ENCODE data around the gene SLC44A4. TPM values are rescaled to one million over a fixed set of nuclear protein-coding genes. Genes with fewer than 3 reads are reported as not detected.
A peak's percentile ranks its signal among the peaks of the same experiment; 100 is the strongest.

SLC44A4 gene
- total and polyA plus RNA-seq, 9 of the 15 experiments (the other 6 are each of a cell fraction or from before 2014, with no cell fraction given): 7.9 to 18.6 (median 11.2) TPM

- TF ChIP-seq RBBP5 (IDR thresholded peaks at IDR 0.05; ENCODE audit: borderline replicate concordance, insufficient read depth, low read length, poor library complexity, severe bottlenecking) (peak; percentile 62), RNF2 (IDR thresholded peaks at IDR 0.05) (peak; percentile 81; the same call in 1 of the 2 replicates), HINFP (tag; conservative IDR thresholded peaks at IDR 0.05; ENCODE audit: low read depth) (no peak), MAZ (CRISPR knock-in tag; conservative IDR thresholded peaks at IDR 0.05 in 1 of 2, IDR thresholded peaks at IDR 0.05 in 1 of 2) (peak; percentile 78 to 87), ZNF76 (CRISPR knock-in tag; IDR thresholded peaks at IDR 0.05; ENCODE audit: borderline replicate concordance) (peak; percentile 75; the same call in 1 of the 2 replicates), E2F3 (CRISPR knock-in tag; IDR thresholded peaks at IDR 0.05) (peak; percentile 64; the same call in 1 of the 2 replicates), BHLHE40 (IDR thresholded peaks at IDR 0.05; ENCODE audit: low read length) (peak; percentile 91), SMARCA5 (IDR thresholded peaks at IDR 0.05) (peak; percentile 71; the same call in 1 of the 2 replicates), ZFP91 (CRISPR knock-in tag; IDR thresholded peaks at IDR 0.05) (peak; percentile 92), ATF3 (IDR thresholded peaks at IDR 0.05) (peak; percentile 92), ATF3 (CRISPR knock-in tag; conservative IDR thresholded peaks at IDR 0.05) (no peak; the same call in 1 of the 2 replicates), PBX2 (CRISPR knock-in tag; IDR thresholded peaks at IDR 0.05; ENCODE audit: low read depth) (no peak), PBX2 (tag; conservative IDR thresholded peaks at IDR 0.05; ENCODE audit: low read depth) (peak; percentile 78), TBP (optimal IDR thresholded peaks at IDR 0.05; ENCODE audit: low read depth, low read length) (peak; percentile 96), CREM (IDR thresholded peaks at IDR 0.05; ENCODE audit: low read depth) (peak; percentile 96), PHF8 (IDR thresholded peaks at IDR 0.05; ENCODE audit: borderline replicate concordance, low read length) (peak; percentile 91), ZBED1 (IDR thresholded peaks at IDR 0.05) (no peak; the same call in 1 of the 2 replicates), TCF7L2 (IDR thresholded peaks at IDR 0.05; ENCODE audit: low read depth, low read length) (no peak), ZNF384 (IDR thresholded peaks at IDR 0.05; ENCODE audit: low read depth, low read length) (peak; percentile 98), ZNF347 (CRISPR knock-in tag; IDR thresholded peaks at IDR 0.05; ENCODE audit: low read depth) (peak; percentile 32; the same call in 1 of the 2 replicates), L3MBTL2 (IDR thresholded peaks at IDR 0.05) (peak; percentile 98)
Measured at GRCh38 chr6:31862344-31863235, 16.2 kb downstream of the SLC44A4 start, which contains the start of gene NEU1 (continued).
